ENCODE data around the gene POLR2M. TPM values are rescaled to one million over a fixed set of nuclear protein-coding genes. Genes with fewer than 3 reads are reported as not detected.

The POLR2M gene
- total and polyA plus RNA-seq, 5 donors, result 48.2 to 57.8 (median 55.9) TPM

- DNase-seq, result no peak
- Histone ChIP-seq H3K4me3 (ENCODE audit: low read length) (no peak overlapping the region), H3K4me1 (ENCODE audit: control insufficient read depth, insufficient read depth, low read length) (no peaks in the 10 kb centered on the region), H3K9me3 (ENCODE audit: control insufficient read depth, low read length) (no peaks in the 10 kb centered on the region), H3K27me3 (ENCODE audit: control insufficient read depth, insufficient read depth) (no peaks in the 10 kb centered on the region), H3K27ac (ENCODE audit: low read length) (no peak overlapping the region)
- 95% methylated on average over 1 of the region's 1 CpG for WGBS
- peak in 1 of 2 donors; percentile 36 for ATAC-seq
- intact Hi-C loops (cut with DNase I), result no loop called here
Observed at GRCh38 chr15:57761562-57761961, 55.0 kb downstream of the POLR2M start.

GRCh38 chr15:57762302-57762701, 55.8 kb downstream of the POLR2M start:
- ATAC-seq (peak in 1 of 2 donors; percentile 42), DNase-seq (no peak)
- Histone ChIP-seq H3K27ac (ENCODE audit: low read length) (peak overlapping the region; percentile 3), H3K4me3 (ENCODE audit: low read length) (no peak overlapping the region), H3K27me3 (ENCODE audit: control insufficient read depth, insufficient read depth) (no peaks in the 10 kb centered on the region), H3K9me3 (ENCODE audit: control insufficient read depth, low read length) (no peaks in the 10 kb centered on the region), H3K4me1 (ENCODE audit: control insufficient read depth, insufficient read depth, low read length) (no peaks in the 10 kb centered on the region)
- intact Hi-C loops (cut with DNase I), result no loop called here
- 95% methylated on average over 4 of the region's 4 CpGs for WGBS

GRCh38 chr15:57763176-57763964, 56.9 kb downstream of the POLR2M start:
- WGBS, result 95% methylated on average over 5 of the region's 5 CpGs
- Histone ChIP-seq H3K4me1 (ENCODE audit: control insufficient read depth, insufficient read depth, low read length) (no peaks in the 10 kb centered on the region), H3K9me3 (ENCODE audit: control insufficient read depth, low read length) (no peaks in the 10 kb centered on the region), H3K4me3 (ENCODE audit: low read length) (no peak overlapping the region), H3K27me3 (ENCODE audit: control insufficient read depth, insufficient read depth) (no peaks in the 10 kb centered on the region), H3K27ac (ENCODE audit: low read length) (no peak overlapping the region)
- no peak for ATAC-seq
- DNase-seq, result no peak
- intact Hi-C loops (cut with DNase I), result no loop called here

Other genes with a start within 250 kb of the POLR2M start
- 100 to 1,000 TPM; 557 to 764 (median 622) TPM for gene MYZAP, start 114.8 kb upstream of the POLR2M start, total RNA-seq
- 558 TPM for gene MYZAP, start 114.8 kb upstream of the POLR2M start, polyA plus RNA-seq